Fibroblast of mammary gland (primary cell): ENCODE measurements around the gene ANGPT4.

ENCODE experiments used
- DNase-seq: peaks from one replicate; pipeline ENCODE4 v3.0.0-alpha.2; 2010; ENCODE audit warnings: low read depth
- H3K4me3 ChIP-seq: 2 replicates; pipeline ENCODE4 v1.5.1; 2011; ENCODE audit warnings: low read depth, mild to moderate bottlenecking, low read length, moderate library complexity; ENCODE audit not compliant: control insufficient read depth
- TF ChIP-seq, protein P1 (sequence below): conservative IDR thresholded peaks from 2 replicates; pipeline ENCODE4 v1.5.1; 2011; ENCODE audit warnings: low read depth, low read length, inconsistent platforms; ENCODE audit not compliant: control insufficient read depth, insufficient read depth

Gene ANGPT4

DNA sequence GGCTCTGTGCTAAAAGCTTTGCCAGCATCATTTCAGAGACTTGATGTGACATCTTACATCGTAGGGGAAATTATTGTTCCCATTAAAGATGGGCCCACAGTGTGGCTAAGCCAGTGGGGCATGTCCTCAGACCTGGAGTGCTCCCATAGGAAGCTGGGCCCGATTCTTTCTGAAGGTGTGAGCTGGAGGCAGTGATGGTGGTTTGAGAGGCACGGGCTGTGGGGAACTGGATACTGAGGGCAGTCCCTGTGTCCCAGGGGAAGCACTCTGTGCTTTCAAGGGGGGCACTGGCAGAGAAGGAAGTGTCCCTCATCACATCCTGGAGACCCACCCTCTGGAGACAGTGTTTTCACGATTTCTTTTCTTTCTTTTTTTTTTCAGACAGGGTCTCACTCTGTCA lies 91.2 kb downstream of the ANGPT4 start:
- no peak for DNase-seq
- no peak overlapping the region for H3K4me3 ChIP-seq
- TF ChIP-seq, protein P1, sequence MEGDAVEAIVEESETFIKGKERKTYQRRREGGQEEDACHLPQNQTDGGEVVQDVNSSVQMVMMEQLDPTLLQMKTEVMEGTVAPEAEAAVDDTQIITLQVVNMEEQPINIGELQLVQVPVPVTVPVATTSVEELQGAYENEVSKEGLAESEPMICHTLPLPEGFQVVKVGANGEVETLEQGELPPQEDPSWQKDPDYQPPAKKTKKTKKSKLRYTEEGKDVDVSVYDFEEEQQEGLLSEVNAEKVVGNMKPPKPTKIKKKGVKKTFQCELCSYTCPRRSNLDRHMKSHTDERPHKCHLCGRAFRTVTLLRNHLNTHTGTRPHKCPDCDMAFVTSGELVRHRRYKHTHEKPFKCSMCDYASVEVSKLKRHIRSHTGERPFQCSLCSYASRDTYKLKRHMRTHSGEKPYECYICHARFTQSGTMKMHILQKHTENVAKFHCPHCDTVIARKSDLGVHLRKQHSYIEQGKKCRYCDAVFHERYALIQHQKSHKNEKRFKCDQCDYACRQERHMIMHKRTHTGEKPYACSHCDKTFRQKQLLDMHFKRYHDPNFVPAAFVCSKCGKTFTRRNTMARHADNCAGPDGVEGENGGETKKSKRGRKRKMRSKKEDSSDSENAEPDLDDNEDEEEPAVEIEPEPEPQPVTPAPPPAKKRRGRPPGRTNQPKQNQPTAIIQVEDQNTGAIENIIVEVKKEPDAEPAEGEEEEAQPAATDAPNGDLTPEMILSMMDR: no peak

DNA sequence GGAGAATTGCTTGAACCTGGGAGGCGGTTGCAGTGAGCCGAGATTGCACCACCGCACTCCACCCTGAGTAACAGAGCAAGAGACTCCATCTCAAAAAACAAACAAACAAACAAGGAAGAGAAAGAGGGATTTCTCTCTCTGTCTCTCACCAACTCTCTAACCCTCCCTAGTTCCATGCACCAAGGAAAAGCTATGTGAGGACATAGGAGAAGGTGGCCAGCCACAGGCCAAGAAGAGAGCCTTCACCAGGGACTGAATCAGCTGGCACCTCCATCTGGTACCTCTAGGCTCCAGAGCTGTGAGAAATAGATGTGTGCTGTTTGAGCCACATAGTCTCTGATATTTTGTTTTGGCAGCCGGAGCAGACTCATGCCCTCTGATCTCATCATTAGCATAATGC lies 91.6 kb downstream of the ANGPT4 start:
- TF ChIP-seq, protein P1: no peak
- H3K4me3 ChIP-seq: no peak overlapping the region
- no peak for DNase-seq

DNA sequence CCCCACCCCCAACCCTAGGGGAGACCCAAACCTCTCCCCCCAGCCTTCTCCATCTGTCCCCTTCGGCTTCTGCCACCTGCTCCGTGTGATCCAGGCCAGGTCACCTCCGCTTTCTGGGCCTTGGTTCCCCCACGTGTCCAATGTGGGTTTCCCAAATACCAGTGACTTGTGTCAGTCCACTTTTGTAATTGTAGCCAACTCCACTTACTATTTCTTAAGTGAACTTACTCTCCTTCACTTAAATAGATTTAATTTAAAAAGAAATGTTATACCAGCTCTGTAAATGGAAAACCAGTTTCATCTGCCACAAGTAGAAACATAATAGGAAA lies 92.6 kb downstream of the ANGPT4 start:
- TF ChIP-seq, protein P1: no peak
- no peak for DNase-seq
- no peak overlapping the region for H3K4me3 ChIP-seq

DNA sequence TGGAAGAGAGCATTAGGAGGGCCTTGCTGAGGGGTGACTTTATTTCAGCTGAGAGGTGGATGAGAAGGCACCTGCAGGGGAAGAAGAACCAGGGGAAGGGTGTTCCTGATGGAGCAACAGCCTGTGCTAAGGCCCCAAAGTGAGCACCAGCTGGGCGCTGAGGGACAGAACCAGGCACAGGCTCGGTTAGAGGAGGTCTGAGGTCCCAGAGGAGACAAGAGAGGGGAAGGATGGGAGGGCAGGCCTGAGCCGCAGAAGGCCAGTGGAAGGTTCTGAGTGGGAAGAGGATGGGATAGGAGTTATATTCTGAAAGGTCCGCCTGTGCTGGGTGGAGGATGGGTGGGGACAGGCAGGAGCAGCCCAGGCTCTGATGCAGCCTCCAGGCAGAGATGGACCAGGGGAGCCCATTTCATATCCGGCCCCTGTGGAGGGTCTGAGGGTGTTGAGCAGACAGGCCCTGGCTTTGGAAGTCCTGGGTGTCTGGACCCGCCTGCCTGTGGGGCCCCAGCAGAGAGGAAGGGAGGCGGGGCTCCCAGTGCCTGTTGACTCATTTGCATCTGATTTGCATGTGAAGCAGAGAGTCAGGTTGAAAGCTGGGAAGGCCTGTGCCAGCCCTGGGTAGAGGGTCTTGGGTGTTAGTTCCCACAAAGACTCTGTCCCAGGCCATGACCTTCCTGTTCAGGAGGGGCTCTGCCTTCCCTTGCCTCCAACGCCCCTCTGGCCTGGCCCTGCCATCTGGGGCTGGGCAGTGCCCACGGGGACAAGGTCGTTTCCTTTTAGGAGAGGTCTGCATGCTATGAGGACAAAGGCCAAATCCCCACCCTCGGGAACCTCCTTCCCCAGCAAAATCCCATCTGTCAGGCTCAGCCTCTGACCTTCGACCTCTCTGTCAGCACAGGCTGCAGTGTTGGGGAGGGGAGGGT lies 93.2 kb downstream of the ANGPT4 start:
- DNase-seq: no peak
- no peak overlapping the region for H3K4me3 ChIP-seq
- TF ChIP-seq, protein P1: no peak

DNA sequence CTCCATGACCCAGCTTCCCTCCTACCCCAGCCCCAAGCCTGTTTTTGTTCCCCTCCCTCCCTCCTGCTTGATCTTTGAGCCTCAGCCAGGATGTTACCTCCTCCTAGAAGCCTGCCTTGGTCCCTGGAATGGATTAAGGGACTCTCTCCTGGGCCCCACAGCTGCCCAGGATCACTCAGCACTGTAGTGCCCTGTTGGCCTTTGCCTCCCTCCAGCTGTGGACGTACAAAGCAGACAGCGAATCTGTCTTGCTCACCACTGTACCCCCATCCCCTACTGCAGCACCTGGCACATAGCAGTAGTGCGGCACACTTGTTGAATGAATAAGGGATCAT lies 94.4 kb downstream of the ANGPT4 start:
- no peak for DNase-seq
- TF ChIP-seq, protein P1: no peak
- H3K4me3 ChIP-seq: no peak overlapping the region

DNA sequence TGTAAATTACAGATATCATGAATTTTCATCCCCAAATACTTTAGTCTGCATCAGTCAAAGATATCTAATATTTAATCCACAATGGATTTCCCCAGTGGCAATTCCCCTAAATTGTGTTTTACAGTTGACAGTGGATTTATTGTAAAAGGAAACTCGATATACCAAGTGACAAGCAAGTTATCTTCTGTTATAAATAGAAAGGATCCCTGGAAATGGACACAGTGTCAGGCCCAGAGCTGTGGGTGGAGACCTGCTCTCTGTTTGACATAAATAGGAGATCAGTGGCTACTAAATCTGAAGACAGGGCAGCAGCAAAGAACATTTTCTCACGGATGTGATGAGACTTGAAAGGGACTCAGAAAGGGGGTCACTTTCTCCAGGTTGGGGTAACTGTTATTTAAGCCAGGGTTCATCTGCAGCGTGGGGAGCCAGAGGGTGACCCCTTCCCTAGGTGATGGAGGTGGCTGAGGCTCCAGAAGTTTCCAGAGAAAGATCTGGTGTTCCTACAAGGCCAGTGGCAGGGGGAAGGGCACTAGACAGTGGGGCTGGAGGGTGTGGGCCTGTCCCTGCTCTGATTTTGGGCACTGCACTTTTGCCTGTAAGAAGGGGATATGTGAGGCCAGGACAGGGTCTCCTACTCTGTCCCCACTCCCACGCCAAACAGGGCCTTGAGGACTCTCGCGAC lies 94.9 kb downstream of the ANGPT4 start:
- H3K4me3 ChIP-seq: no peak overlapping the region
- no peak for DNase-seq
- TF ChIP-seq, protein P1: no peak
